Spleen (tissue), 11 donors: ENCODE results near the gene MST1R. TPM values are rescaled to one million over a fixed set of nuclear protein-coding genes. Genes with fewer than 3 reads are reported as not detected.

Experiments
- DNase-seq: peaks from one replicate; pipeline ENCODE4 v3.0.0-alpha.2; 2020
- H3K27ac ChIP-seq, 8 donors: fragments of 200-600 bp; sonication (generic) in 7 of 8; 1 replicate in 4 of 8; 2 replicates in 4 of 8; pipeline versions ENCODE4 v1.5.0 to v1.8.0; 2016 to 2021; ENCODE audit warnings: inconsistent platforms in 4 of 8, mild to moderate bottlenecking in 4 of 8, moderate library complexity in 1 of 8
- H3K27me3 ChIP-seq, 7 donors: fragments of 200-600 bp; sonication (generic) in 6 of 7; replicated peaks in 1 of 7; 1 replicate in 4 of 7; 2 replicates in 3 of 7; pipeline versions ENCODE4 v1.5.0 to v1.8.0; 2016 to 2021; ENCODE audit warnings: inconsistent platforms in 3 of 7, mild to moderate bottlenecking in 1 of 7
- H3K36me3 ChIP-seq, 6 donors: fragments of 200-600 bp; sonication (generic) in 5 of 6; 1 replicate in 4 of 6; 2 replicates in 2 of 6; pipeline versions ENCODE4 v1.5.0 to v1.8.0; 2016 to 2021; ENCODE audit warnings: inconsistent platforms in 2 of 6
- H3K4me1 ChIP-seq, 6 donors: fragments of 200-600 bp; sonication (generic) in 5 of 6; 1 replicate in 3 of 6; 2 replicates in 3 of 6; pipeline versions ENCODE4 v1.5.0 to v1.8.0; 2016 to 2021; ENCODE audit warnings: inconsistent platforms in 3 of 6
- H3K4me3 ChIP-seq, 8 donors: fragments of 200-600 bp; sonication (generic) in 7 of 8; 1 replicate in 4 of 8; 2 replicates in 4 of 8; pipeline versions ENCODE4 v1.5.0 to v1.8.0; 2016 to 2021; ENCODE audit warnings: inconsistent platforms in 4 of 8, mild to moderate bottlenecking in 4 of 8, moderate library complexity in 2 of 8
- H3K9me3 ChIP-seq, 8 donors: fragments of 200-600 bp; sonication (generic) in 7 of 8; 1 replicate in 4 of 8; 2 replicates in 4 of 8; pipeline versions ENCODE4 v1.5.0 to v1.8.0; 2016 to 2021; ENCODE audit warnings: inconsistent platforms in 4 of 8
- POLR2A ChIP-seq, 3 donors: fragments of 450-650 bp; IDR thresholded peaks; one replicate each; pipeline ENCODE4 v1.5.1; 2017; ENCODE audit warnings: antibody characterized with exemption in 3 of 3, mild to moderate bottlenecking in 1 of 3
- POLR2AphosphoS5 ChIP-seq, 3 donors: sonication (generic); formaldehyde crosslinking; IDR thresholded peaks; one replicate each; pipeline ENCODE4 v1.5.1; 2017; ENCODE audit warnings: antibody characterized with exemption in 3 of 3
- WGBS, 5 donors: extraction: QIAGEN DNeasy Blood & Tissue Kit in 3 of 5; methylation state at CpG; one replicate each; pipeline versions ENCODE4 v1.1.5 to v1.1.7; 2013 to 2018; 5-methylcytosine and 5-hydroxymethylcytosine counted together
- intact Hi-C: fragments of 100-400 bp; cut with DNase I; formaldehyde crosslinking; loops from one replicate; pipeline ENCODE4 v1.15.0; 2023; ENCODE audit warnings: low total_unique reads
- polyA plus RNA-seq, 3 donors: library from polyadenylated mRNA; stranded (reverse); fragments of 200-250 nt; gene quantifications; one replicate each; pipeline ENCODE4 v1.2.1, GENCODE V29; 2013
- total RNA-seq, 7 donors: library from RNA; depleted of rRNA in 3 of 7; stranded (reverse); fragments of >200 nt in 3 of 7; fragmentation: NEBNext Ultra II Directional in 4 of 7; extraction: Animal tissue kit (Norgen Biotek cat#: 25700) in 4 of 7; gene quantifications; one replicate each; pipeline versions ENCODE4 v1.1.0 to v1.2.1, GENCODE V29; 2016 to 2021
- TF ChIP-seq, protein P1 (sequence below), 11 experiments: fragments of 200-600 bp in 7 of 11; fragments of 450-650 bp in 4 of 11; sonication (generic) in 4 of 11; IDR thresholded peaks in 8 of 11; conservative IDR thresholded peaks in 3 of 11; 1 replicate in 7 of 11; 2 replicates in 4 of 11; pipeline versions ENCODE4 v1.4.0 to v1.8.0; 2016 to 2021; ENCODE audit warnings: antibody characterized with exemption in 11 of 11, inconsistent platforms in 4 of 11, mild to moderate bottlenecking in 1 of 11
- donor health status: healthy with polysubstance abuse.
- donor health status: DM: no; HTN: no; CAD: no; lungs with moderate emphysema.
- donor health status: DM: no; HTN: no; CAD: no.
- donor health status: Bipolar disorder and iron deficiency.
- donor health status: healthy.
- donor health status: DM: no; HTN: no; CAD: no.
- donor health status: DM: yes; HTN: yes; CAD: no.

Gene MST1R
- total and polyA plus RNA-seq, 10 donors: 1.1 to 7.7 (median 3.0) TPM

DNA sequence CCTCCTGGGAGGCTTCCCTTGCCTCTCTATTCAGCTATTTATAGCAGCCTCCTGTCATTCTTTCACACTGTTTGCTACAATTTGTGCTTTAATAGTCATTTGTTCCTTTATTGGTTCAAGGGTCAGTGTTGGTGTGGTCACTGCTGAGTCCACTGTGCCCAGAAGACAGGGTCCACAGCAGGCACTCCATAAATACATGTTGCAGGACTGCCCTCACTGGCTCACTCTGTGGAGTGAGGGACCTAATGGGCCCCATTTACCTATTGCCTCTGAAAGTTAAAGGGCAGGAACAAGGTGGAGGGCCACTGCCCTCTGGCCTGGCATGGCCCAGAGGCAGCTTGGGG lies 16.8 kb downstream of the MST1R start:
- Histone ChIP-seq H3K27me3 (no peaks in the 10 kb centered on the region), H3K27ac (no peak overlapping the region), H3K36me3 (no peaks in the 10 kb centered on the region), H3K4me3 (no peak overlapping the region), H3K4me1 (no peaks in the 10 kb centered on the region), H3K9me3 (no peaks in the 10 kb centered on the region)
- no peak for DNase-seq
- intact Hi-C loops: no loop called here
- no peak for TF ChIP-seq POLR2AphosphoS5 (IDR thresholded peaks at IDR 0.05)
- TF ChIP-seq, protein P1, sequence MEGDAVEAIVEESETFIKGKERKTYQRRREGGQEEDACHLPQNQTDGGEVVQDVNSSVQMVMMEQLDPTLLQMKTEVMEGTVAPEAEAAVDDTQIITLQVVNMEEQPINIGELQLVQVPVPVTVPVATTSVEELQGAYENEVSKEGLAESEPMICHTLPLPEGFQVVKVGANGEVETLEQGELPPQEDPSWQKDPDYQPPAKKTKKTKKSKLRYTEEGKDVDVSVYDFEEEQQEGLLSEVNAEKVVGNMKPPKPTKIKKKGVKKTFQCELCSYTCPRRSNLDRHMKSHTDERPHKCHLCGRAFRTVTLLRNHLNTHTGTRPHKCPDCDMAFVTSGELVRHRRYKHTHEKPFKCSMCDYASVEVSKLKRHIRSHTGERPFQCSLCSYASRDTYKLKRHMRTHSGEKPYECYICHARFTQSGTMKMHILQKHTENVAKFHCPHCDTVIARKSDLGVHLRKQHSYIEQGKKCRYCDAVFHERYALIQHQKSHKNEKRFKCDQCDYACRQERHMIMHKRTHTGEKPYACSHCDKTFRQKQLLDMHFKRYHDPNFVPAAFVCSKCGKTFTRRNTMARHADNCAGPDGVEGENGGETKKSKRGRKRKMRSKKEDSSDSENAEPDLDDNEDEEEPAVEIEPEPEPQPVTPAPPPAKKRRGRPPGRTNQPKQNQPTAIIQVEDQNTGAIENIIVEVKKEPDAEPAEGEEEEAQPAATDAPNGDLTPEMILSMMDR (IDR thresholded peaks at IDR 0.05 in 8 of 11, conservative IDR thresholded peaks at IDR 0.05 in 3 of 11): no peak

DNA sequence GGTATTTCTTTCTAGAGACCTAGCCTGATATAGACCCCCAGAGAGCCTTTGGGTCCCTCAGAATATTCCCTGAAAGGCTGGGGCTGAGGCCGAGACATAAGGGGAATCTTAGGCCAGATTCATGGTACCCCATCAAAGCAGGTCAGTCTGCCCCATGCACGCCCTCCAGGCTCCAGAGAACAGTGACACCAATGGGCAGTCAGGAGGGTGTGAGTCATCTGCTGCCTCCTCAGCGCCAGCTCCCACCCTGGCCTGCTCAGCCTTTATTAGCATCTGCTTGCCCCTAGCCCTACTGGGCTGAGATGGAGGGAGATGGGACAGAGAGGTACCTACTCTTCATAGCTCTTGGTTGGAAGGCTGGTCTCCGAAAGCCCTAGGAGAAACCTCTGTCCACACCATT lies 19.7 kb downstream of the MST1R start:
- H3K9me3 ChIP-seq: no peaks in the 10 kb centered on the region
- DNase-seq: no peak
- peaks cover 0 to 12% (median 0%) of the 10 kb centered on the region in 7 donors for H3K27me3 ChIP-seq
- 84 to 96% (median 92%) methylated on average over 3 to 4 of the region's 4 CpGs for WGBS, 5 donors
- H3K27ac ChIP-seq: no peak overlapping the region
- H3K36me3 ChIP-seq: no peaks in the 10 kb centered on the region
- no peak for TF ChIP-seq POLR2AphosphoS5 (IDR thresholded peaks at IDR 0.05)
- no peak for TF ChIP-seq POLR2A (IDR thresholded peaks at IDR 0.05)
- TF ChIP-seq, protein P1 (IDR thresholded peaks at IDR 0.05 in 8 of 11, conservative IDR thresholded peaks at IDR 0.05 in 3 of 11): no peak
- no peak overlapping the region for H3K4me3 ChIP-seq
- no peaks in the 10 kb centered on the region for H3K4me1 ChIP-seq
- intact Hi-C loops: no loop called here

DNA sequence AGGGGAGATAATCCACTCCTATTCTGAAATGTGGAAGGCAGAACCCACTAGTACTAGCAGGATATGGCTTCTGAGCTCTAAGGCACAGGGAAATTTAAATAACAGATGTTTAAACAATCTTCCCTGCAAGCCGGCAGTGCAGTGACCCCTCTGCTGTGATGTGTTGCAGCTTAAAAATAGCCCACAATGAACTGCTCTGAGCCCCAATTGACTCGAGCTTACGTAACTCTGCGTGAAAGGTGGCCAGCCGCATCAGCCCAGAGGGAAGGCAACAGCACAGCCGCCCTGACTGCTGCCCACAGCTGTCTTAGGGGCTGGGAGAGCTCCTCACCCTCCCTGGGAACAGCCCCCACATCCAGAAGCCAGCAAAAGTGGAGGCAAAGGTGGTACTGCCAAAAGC lies 21.5 kb downstream of the MST1R start:
- intact Hi-C loops: no loop called here
- Histone ChIP-seq H3K9me3 (no peaks in the 10 kb centered on the region), H3K27me3 (peaks cover 0 to 12% (median 0%) of the 10 kb centered on the region in 7 donors), H3K4me1 (no peaks in the 10 kb centered on the region), H3K4me3 (no peak overlapping the region), H3K36me3 (no peaks in the 10 kb centered on the region), H3K27ac (no peak overlapping the region)
- TF ChIP-seq, protein P1 (IDR thresholded peaks at IDR 0.05 in 8 of 11, conservative IDR thresholded peaks at IDR 0.05 in 3 of 11): no peak
- TF ChIP-seq POLR2AphosphoS5 (IDR thresholded peaks at IDR 0.05) (no peak), POLR2A (IDR thresholded peaks at IDR 0.05) (no peak)
- WGBS, 5 donors: 29 to 47% (median 31%) methylated on average over 6 of the region's 6 CpGs
- DNase-seq: no peak

DNA sequence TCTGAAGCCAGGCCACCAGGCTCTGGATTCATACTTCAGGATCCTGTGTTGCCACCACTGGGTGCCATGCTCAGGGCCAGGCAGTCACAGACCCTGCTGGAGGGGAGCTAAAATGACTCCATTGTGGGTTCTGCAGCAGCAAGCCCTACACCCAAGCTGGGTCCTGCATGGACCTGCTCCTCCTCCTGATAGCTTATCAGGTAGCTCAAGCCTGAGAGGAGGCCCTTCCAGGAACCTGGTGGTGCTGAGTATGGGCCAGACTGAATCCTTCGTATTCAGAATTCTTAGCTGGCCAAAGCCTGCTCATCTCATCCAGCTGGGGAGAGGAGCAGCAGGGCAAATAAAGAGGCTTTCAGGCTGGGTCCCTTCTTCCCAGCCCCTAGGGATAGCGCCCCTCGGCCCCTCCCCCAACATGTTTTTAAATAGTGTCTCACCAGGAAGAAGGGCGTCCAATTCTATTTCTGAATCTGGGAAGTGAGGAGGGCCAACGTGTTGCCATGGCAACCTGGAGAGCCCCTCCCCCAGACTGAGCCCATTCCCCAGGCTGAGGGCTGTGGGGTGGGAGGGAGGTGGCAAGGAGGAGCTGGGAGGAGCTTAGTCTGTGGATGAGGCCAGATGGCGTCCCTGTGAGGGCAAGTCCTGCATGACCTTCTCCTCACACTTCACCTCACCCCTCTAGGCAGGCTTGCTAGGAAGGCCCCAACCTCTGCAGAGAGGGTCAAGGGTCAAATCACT lies 22.9 kb downstream of the MST1R start:
- Histone ChIP-seq H3K27me3 (peaks cover 0 to 12% (median 0%) of the 10 kb centered on the region in 7 donors), H3K4me3 (no peak overlapping the region), H3K27ac (no peak overlapping the region), H3K36me3 (no peaks in the 10 kb centered on the region), H3K9me3 (no peaks in the 10 kb centered on the region), H3K4me1 (no peaks in the 10 kb centered on the region)
- no peak for DNase-seq
- 45 to 53% (median 47%) methylated on average over 5 to 6 of the region's 6 CpGs for WGBS, 5 donors
- intact Hi-C loops: no loop called here
- TF ChIP-seq POLR2AphosphoS5 (IDR thresholded peaks at IDR 0.05) (no peak), POLR2A (IDR thresholded peaks at IDR 0.05) (no peak)
- TF ChIP-seq, protein P1 (IDR thresholded peaks at IDR 0.05 in 8 of 11, conservative IDR thresholded peaks at IDR 0.05 in 3 of 11): no peak
